ENCODE measurements around the gene ATF6B.

The ATF6B gene

DNA sequence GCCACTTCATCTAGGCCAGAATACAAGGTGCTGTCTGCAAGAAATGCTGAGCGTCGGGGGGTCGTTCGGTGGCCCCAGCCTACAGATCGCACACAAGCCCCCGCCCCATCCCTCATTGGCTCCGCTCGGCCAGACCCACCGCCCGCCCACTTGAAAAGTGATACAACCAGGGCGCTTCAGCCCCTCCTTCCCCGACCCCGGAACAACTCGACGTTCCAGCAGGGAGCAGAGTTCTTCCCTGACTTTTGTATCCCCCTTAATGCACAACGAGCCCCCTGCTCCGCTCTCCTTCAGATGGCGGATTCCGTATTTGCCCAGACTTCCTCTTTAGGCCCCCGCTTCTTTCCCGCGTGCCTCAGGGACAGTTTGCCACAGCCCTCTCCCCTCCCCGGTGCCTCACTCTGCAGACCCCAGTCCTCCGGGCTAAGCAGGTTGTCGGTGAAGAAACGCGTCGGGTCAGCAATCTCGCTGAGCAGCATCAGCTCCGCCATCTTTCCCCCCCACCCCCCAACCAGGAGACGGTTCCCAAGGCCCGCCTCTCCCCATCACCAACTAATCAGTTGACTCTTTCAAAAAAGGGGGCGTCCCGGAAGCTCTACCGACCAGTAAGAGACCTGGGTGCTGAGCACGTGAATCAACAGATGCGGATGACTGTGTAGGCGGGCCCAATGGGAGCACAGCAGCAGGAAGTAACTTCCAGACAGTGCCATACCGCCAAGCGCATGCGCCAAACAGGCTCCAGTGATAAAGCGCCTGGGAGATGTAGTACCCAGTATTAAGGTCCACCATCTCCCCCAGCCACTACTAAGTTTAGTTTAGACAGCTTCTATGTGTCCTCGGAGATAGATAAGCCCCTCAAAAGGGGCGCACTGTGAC is at the start of gene ATF6B:
Gene ATF6B (minus strand): TSS at position 530 of the 876 bp plus-strand sequence. CDS start 39 bp downstream, at position 491.
- DNase-seq: peak; percentile 99

GRCh38 chr6:32177183-32177787 is 49.2 kb upstream of the ATF6B start:
- peak; percentile 81 for DNase-seq

DNA sequence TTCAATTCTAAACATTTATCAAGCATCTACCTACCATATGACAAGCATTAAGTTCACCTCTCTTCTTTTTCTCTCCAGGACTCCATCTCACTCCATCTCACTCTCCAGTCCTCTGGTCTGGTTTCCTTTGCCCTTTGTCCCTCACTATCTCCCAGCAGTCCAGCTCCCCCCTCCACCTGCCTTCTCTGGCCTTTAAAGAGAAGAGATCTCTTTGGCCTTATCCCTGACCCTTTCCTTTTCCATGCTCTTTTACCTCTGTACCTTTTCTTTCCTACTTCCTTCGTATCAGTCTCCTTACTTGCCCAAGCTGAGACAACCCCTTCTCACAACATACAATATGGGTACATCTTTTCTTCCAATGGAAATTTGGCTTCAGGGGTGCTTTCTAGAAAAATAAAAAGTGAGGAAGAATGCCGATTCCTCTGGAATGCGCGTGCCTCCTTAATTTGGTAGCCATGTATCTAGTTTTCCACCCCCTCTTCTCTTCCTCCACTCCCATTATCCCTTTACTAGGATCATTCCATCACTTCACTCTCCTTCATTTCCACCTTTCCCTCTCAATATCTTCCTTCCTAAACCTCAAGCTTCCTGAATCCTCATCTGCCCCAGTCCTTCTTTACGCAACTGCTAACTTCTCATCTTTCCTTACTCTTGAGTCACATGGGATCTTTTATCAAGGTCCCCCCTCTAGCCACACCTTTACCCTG is 48.6 kb upstream of the ATF6B start:
- DNase-seq: no peak

- DNase-seq: peak; percentile 94
Measured at GRCh38 chr6:32175711-32176475, 47.8 kb upstream of the ATF6B start, which contains the start of gene AGPAT1. Gene AGPAT1, minus strand, starts transcription at chr6:32176084. Its CDS starts 4,588 bp downstream, at chr6:32171496.

- no peak for DNase-seq
Measured at GRCh38 chr6:32175322-32175710, 47.3 kb upstream of the ATF6B start.

- DNase-seq: no peak
Measured at GRCh38 chr6:32174416-32174815, 46.4 kb upstream of the ATF6B start.

DNA sequence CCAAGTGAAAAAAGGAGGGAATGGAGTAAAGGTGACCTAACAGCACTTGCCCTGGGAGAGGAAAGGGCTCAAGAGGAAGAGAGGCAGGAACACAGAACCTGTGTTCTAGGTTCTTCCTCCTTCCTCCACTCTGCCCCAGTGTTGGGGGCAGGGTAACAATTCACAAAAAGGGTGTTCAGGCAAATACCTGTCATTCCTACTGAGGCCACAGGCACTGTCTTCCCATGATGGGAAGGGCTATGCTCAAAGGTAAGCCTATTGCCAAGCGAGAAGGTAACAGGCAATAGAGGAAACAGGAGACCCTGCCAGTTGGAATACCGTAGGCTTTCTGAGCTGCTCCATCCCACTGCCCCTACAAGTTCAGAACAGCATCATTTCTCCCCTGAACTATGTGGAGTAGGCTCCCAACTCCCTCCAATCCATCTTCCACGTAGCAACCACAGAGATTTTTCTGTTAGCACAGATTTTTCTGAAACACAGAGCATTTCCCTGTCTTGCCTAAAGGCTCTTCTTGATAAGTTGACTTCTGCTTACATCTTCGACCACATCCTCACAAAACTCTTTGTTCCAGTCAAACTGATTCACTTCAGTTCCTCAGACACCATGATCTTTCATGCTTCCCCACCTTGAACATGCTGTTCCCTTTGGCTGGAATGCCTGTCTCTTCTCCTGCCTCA is 45.1 kb upstream of the ATF6B start:
- no peak for DNase-seq

GRCh38 chr6:32171234-32171633 is 43.2 kb upstream of the ATF6B start:
- no peak for DNase-seq

- no peak for DNase-seq
Measured at GRCh38 chr6:32170294-32170693, 42.2 kb upstream of the ATF6B start.

GRCh38 chr6:32168807-32169591 is 41.0 kb upstream of the ATF6B start:
- no peak for DNase-seq

DNA sequence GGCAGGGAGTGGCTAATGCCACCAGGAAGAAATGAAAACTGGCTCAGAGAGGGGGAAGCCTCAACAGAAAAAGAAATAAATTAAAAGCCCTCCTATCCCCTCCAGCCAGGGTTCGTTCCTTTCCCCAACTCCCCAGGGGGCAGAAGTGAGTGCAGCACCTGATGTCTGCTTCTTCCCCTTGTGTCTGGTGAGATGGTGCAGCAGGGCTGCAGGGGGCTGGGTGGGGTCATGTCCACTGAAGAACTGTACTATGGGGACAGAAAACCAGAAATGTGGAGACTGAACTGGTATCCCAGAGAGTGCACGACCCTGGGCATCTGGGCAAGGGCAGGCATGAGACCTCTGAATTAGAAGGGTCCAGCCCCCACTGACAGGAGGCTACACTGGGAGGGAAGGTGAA is 40.3 kb upstream of the ATF6B start:
- no peak for DNase-seq

DNA sequence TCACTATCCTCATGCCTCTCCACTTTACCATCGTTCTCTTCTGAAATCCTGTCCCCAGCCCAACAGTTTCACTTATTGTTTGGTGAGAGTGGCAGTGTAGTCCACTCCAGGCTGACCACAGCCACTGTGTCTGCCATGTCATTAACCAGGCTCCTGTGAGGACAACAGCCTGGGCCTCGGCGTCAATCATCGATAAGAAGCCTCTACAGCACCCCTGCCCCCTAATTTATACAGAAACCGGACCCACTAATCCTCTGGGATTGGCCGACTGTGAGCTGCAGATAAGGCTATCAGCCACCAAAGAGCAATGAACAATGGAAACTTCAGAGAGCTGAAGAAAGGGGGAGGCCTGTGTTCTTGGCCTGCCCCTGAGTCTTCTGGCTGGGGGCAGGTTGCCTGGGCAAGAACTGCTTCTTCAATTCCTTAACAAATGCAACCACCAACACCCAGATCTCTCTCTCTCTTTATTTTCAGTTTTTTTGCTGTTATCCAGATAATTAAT is 39.8 kb upstream of the ATF6B start:
- DNase-seq: no peak

DNA sequence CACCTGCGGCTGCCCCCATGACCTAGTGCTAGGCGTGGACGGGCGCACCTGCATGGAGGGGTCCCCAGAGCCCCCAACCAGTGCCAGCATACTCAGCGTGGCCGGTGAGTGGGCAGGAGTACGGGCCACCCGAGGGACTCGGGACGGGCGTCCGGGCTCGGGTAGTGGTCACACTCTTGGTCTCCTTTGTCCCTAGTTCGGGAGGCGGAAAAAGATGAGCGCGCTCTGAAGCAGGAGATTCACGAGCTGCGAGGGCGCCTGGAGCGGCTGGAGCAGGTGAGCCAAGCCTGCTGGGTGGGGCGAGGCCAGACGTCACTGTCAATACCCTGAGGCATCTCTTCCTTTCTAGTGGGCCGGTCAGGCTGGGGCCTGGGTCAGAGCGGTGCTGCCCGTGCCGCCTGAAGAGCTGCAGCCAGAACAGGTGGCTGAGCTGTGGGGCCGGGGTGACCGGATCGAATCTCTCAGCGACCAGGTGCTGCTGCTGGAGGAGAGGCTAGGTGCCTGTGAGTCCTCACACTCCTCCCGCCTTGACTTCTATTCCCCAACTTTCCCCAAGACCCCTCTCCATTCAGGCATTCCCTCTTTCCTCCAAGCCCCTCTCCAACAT is 39.2 kb upstream of the ATF6B start:
- no peak for DNase-seq

- no peak for DNase-seq
Measured at GRCh38 chr6:32166411-32167061, 38.5 kb upstream of the ATF6B start.

- no peak for DNase-seq
Measured at GRCh38 chr6:32164295-32164694, 36.2 kb upstream of the ATF6B start, which contains the start of gene EGFL8. Gene EGFL8, plus strand, starts transcription at chr6:32164595. Its CDS starts 1,571 bp downstream, at chr6:32166166.

GRCh38 chr6:32163559-32164258 is 35.7 kb upstream of the ATF6B start:
- DNase-seq: no peak

DNA sequence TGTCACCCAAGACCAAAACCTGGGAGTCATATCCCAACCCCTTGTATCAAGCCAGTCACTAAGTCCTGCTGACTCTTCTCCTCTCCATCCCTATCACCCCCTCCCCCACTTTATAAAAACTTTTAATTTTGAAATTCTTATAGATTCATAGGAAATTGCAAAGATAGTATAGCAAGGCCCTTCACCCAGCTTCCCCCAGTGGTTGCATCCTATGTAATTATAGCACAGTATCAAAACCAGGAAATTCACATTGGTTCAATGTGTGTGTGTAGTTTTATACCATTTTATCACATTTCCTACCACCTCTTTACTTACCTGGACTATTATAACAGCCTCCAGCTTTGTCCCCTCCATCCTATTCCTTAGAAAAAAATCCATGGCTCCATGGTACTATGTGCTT is 30.0 kb upstream of the ATF6B start:
- DNase-seq: no peak

- DNase-seq: no peak
Measured at GRCh38 chr6:32156891-32157290, 28.8 kb upstream of the ATF6B start.

- peak; percentile 40 for DNase-seq
Measured at GRCh38 chr6:32154514-32155161, 26.6 kb upstream of the ATF6B start.

All from SHP77 treated with DMSO at 0.1 percent for 48 hours (cell line).